ENCODE measurements around the gene CTIF.

The CTIF gene

DNA sequence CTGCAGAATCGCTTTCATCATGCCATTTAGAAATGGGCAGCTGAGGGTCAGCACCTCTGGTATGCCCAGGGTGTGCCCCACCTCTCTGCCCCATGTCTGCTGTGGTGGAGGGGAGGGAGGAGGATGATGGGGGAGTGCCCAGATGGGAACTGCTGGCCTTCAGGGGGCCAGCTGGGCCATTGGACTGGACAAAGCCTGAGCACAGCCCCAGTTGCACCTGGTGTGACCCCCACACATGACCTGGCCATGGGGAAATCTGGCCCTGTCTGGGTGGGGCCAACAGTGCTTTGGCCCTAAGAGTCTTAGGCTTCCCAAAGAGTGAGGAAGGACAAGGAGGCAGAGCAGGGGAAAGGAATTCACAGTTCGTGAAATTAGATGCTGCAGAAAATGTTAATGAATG lies 44.1 kb downstream of the CTIF start:
- Histone ChIP-seq H3K36me3 (replicated peaks) (no peaks in the 10 kb centered on the region), H3K27me3 (replicated peaks) (no peaks in the 10 kb centered on the region), H3K27ac (no peak overlapping the region), H3K4me3 (ENCODE audit: low read depth, low read length) (no peak overlapping the region)
- in situ Hi-C loops (cut with HindIII; ENCODE audit: low pct_ligation_motif_present, low sequenced_read_pairs) = no loop called here
- TF ChIP-seq CTCF (IDR thresholded peaks at IDR 0.05; ENCODE audit: low read depth, low read length, missing control alignments) = no peak
- DNase-seq = no peak

- Histone ChIP-seq H3K27ac (no peak overlapping the region), H3K36me3 (replicated peaks) (no peaks in the 10 kb centered on the region), H3K4me3 (ENCODE audit: low read depth, low read length) (no peak overlapping the region), H3K27me3 (replicated peaks) (no peaks in the 10 kb centered on the region)
- no peak for DNase-seq
- TF ChIP-seq CTCF (IDR thresholded peaks at IDR 0.05; ENCODE audit: low read depth, low read length, missing control alignments) = no peak
- in situ Hi-C loops (cut with HindIII; ENCODE audit: low pct_ligation_motif_present, low sequenced_read_pairs) = no loop called here
These were observed 44.7 kb downstream of the CTIF start for GRCh38 chr18:48583573-48583972.

- Histone ChIP-seq H3K27ac (peak overlapping the region; percentile 32), H3K4me3 (ENCODE audit: low read depth, low read length) (no peak overlapping the region), H3K36me3 (replicated peaks) (no peaks in the 10 kb centered on the region), H3K27me3 (replicated peaks) (no peaks in the 10 kb centered on the region)
- TF ChIP-seq CTCF (IDR thresholded peaks at IDR 0.05; ENCODE audit: low read depth, low read length, missing control alignments) = no peak
- in situ Hi-C loops (cut with HindIII; ENCODE audit: low pct_ligation_motif_present, low sequenced_read_pairs) = no loop called here
- DNase-seq = no peak
These were observed 51.1 kb downstream of the CTIF start for GRCh38 chr18:48589797-48590519.

DNA sequence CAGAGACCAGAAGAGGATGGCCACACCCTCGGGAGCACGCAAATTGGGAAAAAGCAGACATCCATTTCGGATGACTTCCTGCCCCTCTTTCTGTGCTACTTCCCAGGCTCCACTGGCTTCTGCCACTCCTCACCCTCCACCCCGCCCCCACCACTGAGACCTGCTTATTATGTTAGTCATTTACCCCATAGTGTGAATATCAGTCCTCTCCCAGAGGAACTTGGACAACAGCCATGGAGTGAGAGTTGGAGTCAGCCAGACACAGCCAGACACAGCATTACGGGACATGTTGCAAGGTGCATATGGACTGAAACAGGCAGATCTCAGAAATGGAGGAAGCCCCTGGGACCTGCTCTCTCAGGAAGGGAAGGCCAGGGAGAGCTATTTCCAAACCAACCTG lies 51.8 kb downstream of the CTIF start:
- Histone ChIP-seq H3K27ac (peak overlapping the region; percentile 59), H3K36me3 (replicated peaks) (no peaks in the 10 kb centered on the region), H3K27me3 (replicated peaks) (no peaks in the 10 kb centered on the region), H3K4me3 (ENCODE audit: low read depth, low read length) (no peak overlapping the region)
- DNase-seq = peak; percentile 95
- TF ChIP-seq CTCF (IDR thresholded peaks at IDR 0.05; ENCODE audit: low read depth, low read length, missing control alignments) = no peak
- in situ Hi-C loops (cut with HindIII; ENCODE audit: low pct_ligation_motif_present, low sequenced_read_pairs) = no loop called here

GRCh38 chr18:48592540-48593171 lies 53.8 kb downstream of the CTIF start:
- in situ Hi-C loops (cut with HindIII; ENCODE audit: low pct_ligation_motif_present, low sequenced_read_pairs) = no loop called here
- no peak overlapping the region for H3K27ac ChIP-seq
- no peak for DNase-seq

More at GRCh38 chr18:48592540-48593171, 53.8 kb downstream of the CTIF start:
- H3K36me3 ChIP-seq (replicated peaks) = no peaks in the 10 kb centered on the region
- H3K27me3 ChIP-seq (replicated peaks) = no peaks in the 10 kb centered on the region
- H3K4me3 ChIP-seq (ENCODE audit: low read depth, low read length) = no peak overlapping the region
- no peak for TF ChIP-seq CTCF (IDR thresholded peaks at IDR 0.05; ENCODE audit: low read depth, low read length, missing control alignments)

Data from brain microvascular endothelial cell (primary cell).